DMS79 (cell line): ENCODE data around the gene SLC25A34.

Source experiments
- DNase-seq: peaks from one replicate; lab custom pipeline; 2025; lab: John Stamatoyannopoulos, UW

SLC25A34 gene

DNA sequence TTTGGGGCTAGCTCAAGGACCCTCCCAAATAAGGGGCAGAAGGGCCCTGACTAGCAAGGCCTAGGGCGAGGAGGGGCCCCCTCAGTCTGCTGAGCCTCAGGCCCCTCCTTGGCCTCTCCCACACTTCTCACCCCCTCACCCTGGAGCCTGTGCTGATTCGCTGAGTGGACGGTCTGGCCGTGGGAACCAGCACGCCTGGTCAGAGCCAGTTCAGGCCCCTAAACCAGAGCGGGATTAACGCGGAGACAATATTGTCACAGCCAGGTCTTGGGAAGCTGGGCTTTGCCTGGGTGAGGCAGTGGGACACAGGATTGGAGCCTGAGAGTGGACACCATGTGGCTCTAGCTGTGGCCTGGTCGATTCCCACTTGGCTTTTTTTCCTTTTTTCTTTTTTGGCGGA is 17.7 kb downstream of the SLC25A34 start:
- DNase-seq: no peak

DNA sequence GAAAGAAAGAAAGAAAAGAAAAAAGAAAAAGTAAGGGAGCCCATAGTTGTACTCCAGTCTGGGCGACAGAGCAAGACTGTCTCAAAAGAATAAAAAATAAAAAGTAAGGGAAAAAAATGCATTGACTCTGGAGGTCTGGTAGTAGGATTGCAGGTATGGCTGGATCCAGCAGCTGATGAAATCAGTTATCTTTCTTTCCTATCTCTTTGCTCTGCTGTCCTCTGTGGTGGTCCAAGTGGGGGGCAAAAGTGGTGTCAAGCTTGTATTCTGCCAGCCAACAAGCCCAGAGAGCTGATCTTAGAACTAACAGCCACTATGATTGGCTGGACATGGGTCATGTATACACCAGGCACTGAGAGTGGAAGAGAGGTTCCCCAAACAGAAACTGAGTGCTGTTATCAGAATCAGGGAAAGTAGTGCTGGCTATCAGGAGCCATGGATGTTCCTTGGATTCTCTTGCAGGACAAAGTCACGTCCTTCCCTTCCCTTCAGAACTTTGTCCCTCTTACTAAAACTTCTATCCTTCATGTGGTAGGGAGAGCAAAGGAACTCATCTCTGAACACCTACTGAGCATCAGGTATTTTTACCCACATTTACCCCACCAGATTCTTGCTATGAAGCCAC is 19.1 kb downstream of the SLC25A34 start:
- no peak for DNase-seq

DNA sequence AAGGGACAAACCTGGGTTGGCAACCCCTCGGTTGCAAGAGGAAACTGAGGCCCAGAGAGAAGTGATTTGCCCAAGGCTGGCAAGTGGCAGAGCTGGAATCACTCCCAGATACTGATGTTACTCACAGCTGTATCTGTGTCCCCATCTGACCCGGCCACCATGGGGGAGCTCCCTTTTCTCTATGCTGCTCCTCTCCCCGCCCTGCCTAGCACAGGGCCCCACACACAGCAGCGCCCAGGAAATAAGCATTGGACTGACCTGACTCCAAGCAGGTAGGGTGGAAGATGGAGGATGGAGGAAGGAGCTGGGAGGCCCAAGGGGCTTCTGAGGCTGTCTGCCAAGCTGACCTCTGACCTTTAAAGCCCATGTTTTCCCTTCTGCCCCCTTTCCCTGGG is 19.6 kb downstream of the SLC25A34 start:
- no peak for DNase-seq

DNA sequence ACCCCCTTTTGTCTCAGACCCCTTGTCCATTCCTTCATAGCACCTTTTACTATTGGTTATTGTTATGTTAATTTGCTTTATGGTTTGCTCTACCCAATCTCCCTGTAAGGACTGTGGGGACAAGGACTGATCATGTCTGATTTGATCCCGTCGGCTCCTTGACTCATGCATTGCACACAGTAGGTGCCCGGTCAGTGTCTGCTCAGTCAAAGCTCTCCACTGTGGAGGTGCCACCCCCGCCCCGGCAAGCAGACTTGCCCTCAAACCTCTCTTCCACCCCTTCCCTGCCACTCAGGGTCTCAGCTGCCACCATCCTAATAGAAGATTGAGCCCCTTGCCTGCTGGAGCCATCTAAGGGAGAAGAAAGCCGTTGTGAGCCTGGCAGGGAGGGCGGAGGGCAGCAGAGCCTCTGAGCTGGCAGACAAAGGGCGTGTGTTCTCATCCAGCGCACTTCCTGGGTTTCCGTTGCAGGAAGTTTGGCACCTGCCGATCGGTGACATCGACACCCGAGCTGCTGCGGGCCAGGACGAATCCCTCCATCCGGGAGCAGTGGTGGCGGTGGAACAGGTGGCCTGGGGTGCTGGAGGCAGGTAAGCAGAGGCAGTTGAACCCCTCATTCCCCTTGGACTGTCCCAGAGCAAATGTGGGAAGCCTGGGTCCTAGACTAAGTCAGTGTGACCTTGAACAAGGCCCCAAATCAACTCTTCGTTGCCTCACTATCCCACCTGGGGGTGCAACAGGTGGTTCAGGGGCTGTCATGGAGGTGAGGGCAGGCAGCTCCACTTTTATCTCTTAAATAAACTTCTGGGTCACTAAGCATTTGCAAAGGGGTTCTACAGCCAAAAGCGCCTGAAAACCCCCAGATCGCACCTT is 20.3 kb downstream of the SLC25A34 start:
- no peak for DNase-seq

DNA sequence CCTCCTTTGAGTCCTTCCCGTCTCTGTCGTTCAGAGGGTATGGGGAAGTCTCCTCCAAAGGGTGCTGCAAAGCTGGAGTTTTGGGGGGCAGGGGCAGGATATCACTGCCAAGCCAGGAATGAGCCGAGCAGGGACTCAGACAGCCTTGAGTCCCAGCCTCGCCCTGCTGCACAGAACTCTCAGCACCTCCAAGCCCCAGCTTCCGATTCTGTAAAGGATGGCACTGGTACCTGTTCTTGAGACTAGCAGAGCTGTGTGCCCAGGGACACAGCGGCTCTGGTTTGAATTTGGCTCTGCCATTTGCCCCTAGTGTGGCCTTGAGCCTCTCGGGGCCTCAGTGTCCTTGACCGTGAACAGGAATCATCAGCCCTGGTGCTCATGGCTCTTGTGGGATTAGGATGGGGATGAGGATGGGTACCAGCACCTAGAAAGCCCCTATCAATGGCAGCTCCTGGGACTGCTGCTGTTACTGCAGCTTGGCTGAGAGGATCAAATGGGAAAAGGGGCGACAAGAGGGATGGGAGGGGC is 21.0 kb downstream of the SLC25A34 start:
- DNase-seq: no peak

DNA sequence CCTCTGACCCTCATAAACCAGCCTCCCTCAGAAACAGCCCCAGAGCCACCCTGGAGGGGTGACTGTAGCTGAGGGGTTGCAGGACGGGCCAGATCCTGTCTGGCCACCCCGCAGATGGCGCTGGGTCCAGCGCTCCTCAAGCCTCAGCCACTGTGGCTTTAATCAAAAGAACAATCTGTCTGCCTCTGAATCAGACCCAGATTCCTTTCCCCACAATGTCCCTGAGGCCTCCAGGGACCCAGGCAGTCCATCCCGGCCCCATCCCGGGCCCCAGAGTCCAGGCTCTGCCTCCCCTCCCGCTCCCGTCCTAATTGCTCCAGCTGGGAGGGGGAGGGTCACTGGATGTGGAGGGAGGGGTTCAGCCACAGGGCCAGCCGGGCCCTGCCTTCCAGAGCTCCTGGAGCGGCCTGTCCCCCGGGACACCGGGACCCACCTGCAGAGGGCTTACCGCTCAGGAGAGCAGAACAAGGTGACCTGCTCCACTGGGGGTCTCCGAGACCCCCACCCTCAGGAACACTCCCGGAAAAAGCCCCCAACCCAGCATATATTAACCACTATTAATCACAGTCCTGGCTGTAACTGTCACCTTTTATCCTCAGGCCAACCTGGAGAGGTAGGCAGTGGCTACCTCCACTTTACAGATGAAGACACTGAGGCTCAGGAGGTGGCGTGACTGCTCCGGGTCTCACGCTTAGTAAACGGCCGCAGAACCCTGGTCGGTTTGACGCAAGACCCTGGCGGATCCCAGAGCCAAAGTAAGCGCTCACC is 21.7 kb downstream of the SLC25A34 start:
- no peak for DNase-seq

DNA sequence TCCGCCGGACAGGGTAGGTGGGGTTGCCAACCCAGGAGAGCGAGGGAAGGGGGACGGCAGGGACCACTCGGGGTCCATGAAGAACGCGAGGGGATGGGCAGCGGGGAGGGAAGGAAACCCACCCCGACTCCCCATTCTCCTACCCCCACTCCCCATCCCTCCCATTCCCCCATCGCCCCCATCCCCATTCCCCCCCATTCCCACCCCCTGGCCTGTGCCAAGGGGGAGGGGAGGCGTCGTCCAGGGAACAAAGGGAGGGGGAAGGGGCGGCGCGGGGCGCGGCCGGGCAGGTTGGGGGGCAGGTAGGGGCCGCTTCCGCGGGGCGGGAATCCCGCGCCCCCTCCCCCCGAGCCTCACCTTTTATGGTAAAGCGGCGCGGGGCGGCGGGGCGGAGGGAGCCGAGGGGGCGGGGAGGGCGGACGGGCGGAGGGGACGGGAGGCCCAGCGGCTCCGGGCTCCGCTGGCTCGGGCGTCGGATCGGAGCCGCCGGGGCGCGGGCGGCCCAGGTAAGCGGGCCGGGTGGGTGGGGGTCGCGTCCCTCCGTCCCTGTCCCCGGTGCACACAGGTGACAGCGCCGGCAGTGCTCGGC is 22.4 kb downstream of the SLC25A34 start, which contains the start of gene FBLIM1:
FBLIM1 (plus strand) TSS at position 453 of the 589 bp plus-strand sequence. CDS start 6,189 bp downstream, outside the sequence.
- no peak for DNase-seq

GRCh38 chr1:15758953-15759661 is 23.0 kb downstream of the SLC25A34 start:
- no peak for DNase-seq

- no peak for DNase-seq
Measured at GRCh38 chr1:15760520-15761211, 24.6 kb downstream of the SLC25A34 start.

DNA sequence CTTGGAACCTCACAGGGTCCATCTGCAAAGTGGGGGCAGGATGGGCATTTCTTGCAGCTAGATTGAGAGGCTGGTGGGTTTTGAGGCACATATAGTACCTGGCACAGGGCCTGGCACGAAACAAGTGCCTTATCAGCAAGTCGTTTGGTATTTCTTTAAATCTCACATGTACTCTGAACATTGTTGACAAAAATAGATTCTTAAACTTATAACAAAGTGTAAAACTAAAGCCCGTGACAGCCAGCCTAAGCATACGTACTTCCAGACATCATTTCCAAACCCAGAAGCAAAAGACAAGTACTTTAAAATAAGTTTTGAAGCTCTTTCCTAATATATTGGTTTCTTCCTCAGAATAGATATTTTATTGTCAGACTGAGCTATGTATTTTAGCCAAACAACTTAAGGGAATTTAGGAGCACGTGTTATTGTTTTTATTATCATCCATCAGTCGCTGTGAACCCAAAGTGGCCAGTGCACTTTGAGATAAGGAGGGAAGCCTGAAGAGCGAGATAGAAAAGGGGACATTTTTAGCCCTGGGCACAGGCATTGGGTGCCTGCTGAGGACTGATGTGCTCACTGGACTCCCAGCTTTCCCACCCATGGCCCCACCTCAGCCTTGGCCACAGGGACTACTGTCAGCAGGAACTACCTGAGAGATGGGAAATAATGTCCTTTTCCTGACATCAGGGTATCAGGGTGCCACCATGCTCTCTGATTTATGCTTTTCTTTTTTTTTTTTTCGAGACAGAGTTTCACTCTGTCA is 25.5 kb downstream of the SLC25A34 start:
- DNase-seq: no peak

DNA sequence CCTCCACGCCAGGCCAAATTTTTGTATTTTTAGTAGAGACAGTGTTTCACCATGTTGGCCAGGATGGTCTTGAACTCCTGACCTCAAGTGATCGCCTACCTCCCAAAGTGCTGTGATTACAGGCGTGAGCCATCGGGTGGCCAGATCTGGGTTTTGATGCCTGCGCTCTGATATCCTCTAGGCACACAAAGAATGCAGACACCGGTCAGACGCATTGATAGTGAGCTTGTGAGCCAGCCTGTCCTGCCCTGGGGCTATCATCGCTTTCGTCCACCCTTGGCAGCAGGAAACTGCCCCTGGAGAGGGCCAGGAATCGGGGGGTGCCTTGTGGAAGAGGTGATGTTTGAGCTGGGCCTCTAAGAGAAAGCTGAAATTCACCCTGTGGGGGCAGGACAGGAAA is 26.5 kb downstream of the SLC25A34 start:
- DNase-seq: no peak

- no peak for DNase-seq
Measured at GRCh38 chr1:15764269-15764764, 28.3 kb downstream of the SLC25A34 start.

GRCh38 chr1:15764890-15765289 is 28.8 kb downstream of the SLC25A34 start:
- DNase-seq: no peak

DNA sequence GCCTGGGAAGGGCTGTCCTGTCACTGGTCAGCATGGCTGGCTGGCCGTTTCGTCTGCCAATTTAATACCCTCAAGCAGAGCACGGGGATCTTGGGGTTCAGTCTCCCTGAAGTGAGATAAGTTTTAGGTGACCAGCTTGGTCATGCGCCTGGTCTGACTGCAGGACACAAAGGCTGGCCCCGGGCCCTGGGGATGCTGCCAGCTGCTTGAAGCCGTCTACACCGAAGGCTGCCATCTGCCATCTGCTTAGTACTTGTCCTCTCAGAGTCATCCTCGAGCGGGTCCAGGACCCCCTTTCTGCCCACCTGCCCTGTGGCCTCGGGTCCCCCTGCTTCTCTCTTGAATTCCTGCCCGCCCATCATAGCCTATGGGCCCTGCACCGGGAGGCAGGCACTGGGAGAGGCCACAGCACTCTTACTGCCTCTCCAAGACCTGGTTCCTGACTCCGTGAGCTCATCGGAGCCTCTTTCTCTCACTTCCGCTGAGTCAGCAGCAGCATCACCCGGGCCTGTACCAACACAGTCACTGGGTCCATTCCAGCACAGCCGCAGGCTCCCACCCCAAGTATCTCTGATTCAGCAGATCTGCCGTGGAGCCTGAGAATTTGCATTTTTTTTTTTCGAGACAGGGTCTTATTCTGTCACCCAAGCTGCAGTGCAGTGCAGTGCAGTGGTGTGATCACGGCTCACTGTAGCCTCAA is 29.6 kb downstream of the SLC25A34 start:
- no peak for DNase-seq

DNA sequence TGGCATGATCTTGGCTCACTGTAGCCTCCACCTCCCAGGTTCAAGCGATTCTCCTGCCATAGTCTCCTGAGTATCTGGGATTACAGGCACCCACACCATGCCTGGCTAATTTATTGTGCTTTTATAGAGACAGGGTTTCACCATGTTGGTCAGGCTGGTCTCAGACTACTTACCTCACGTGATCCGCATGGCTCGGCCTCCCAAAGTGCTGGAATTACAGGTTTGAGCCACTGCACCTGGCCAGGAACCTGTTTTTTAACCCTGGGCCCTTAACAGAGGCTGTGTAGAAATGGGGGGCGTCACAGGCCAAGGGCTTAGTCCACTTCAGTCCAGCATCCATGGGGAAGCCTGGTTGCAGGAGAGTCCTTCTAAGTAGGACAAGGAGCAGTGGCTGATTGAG is 31.9 kb downstream of the SLC25A34 start:
- DNase-seq: no peak

- DNase-seq: no peak
Measured at GRCh38 chr1:15768388-15768787, 32.3 kb downstream of the SLC25A34 start.

GRCh38 chr1:15770313-15770962 is 34.4 kb downstream of the SLC25A34 start:
- no peak for DNase-seq

GRCh38 chr1:15771836-15772515 is 35.9 kb downstream of the SLC25A34 start:
- DNase-seq: no peak
